NOMO-1 treated with dmso at 0.1 percent for 144 hours (cell line): Measurements from ENCODE around the gene MRPL48.
"Not testable (repeated sequence)": the region's sequence is repeated elsewhere in the genome, so short reads cannot be mapped to it uniquely, and the experiment has no call there.

Experiments
- DNase-seq: peaks from one replicate; lab custom pipeline; 2025; ENCODE audit not compliant: unreplicated experiment; lab: John Stamatoyannopoulos, UW

The MRPL48 gene

DNA sequence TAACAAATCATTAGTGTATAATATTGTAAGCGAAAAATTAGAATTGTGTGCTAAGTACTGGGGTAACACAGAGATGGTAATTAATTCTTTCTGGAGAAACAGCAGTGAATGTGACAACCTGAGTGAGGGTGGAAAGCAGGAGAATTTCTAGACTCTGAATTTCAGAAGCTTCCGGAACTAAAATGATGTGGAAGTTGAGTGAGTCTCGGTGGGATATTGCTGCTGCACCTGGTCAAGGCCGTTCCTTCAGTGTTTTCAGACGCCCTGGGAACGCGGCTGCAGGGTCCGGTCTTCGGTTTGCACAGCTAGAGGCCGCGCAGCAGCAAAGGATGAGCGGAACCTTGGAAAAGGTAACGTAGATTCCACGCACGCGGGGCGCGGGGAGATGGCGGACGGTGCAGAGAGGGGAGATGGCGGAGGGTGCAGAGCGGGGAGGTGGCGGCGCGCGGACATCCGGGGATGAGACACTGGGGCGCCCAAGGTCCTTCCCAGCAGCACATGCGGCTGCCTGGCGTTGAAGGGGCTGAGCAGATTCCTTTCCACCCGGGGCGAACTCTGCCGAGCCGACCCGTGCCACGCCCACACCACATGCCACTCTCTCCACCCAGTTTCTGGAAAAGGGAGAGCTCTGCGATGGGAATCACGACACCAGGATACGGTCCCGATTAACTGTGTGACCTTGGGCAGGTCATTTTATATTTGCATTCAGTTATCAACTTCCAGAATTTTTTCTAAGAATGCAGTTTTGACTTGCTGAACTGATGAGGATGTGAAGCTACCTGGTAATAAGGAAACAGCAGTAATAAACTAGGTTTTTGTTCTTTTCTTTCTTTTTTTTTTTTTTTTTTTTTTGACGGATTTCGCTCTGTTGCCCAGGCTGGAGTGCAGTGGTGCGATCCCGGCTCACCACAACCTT is at the start of gene MRPL48:
Gene MRPL48, plus strand, starts transcription at position 232 of the 916 bp plus-strand sequence. Its CDS starts 98 bp downstream, at position 330.
- DNase-seq: peak; percentile 94

DNA sequence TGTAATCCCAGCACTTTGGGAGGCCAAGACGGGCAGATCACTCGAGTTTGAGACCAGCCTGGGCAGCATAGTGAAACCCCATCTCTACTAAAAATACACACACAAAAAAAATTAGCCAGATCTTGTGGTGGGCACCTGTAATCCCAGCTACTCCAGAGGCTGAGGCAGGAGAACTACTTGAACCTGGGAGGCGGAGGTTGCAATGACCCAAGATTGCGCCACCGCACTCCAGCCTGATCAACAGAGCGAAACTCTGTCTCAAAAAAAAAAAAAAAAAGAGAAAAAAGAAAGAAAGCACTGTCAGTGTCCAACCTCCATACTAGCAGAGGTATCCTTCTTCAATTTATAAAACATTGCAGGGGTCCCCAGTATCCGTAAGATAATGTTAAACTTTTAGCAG is 44.6 kb upstream of the MRPL48 start:
- DNase-seq: no peak

GRCh38 chr11:73746701-73747100 is 41.0 kb upstream of the MRPL48 start:
- no peak for DNase-seq

DNA sequence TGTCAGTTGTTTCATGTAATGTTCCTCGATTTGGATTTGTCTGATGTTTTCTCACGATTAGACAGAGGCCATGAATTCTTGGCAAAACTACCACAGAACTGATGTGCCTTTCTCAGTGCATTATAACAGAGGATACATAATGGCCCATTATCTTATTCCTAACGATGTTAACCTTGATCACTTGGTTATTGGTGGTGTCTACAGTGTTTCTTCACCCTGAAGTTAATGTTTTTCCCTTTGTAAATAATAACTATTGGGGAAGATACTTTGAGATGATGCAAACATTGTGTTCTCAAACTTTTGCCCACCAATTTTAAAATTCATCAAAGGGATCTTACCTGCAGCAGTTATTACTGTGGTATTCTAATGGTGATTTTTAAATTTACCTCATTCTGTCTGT is 39.9 kb upstream of the MRPL48 start:
- no peak for DNase-seq

GRCh38 chr11:73748300-73748699 is 39.4 kb upstream of the MRPL48 start:
- DNase-seq: no peak

DNA sequence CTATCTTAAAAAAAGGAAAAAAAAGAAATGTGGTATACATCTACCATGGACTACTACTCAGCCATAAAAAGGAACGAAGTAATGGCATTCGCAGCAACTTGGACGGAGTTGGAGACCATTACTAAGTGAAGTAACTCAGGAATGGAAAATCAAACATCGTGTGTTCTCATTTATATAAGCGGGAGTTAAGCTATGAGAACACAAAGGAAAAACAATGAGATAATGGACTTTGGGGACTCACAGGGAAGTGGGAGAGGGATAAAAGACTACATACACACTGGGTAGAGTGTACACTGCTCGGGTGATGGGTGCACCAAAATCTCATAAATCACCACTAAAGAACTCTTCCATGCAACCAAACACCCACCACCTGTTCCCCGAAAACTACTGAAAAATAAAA is 38.6 kb upstream of the MRPL48 start:
- DNase-seq: no peak

- DNase-seq: no peak
These were observed 37.4 kb upstream of the MRPL48 start for GRCh38 chr11:73750228-73750627.

DNA sequence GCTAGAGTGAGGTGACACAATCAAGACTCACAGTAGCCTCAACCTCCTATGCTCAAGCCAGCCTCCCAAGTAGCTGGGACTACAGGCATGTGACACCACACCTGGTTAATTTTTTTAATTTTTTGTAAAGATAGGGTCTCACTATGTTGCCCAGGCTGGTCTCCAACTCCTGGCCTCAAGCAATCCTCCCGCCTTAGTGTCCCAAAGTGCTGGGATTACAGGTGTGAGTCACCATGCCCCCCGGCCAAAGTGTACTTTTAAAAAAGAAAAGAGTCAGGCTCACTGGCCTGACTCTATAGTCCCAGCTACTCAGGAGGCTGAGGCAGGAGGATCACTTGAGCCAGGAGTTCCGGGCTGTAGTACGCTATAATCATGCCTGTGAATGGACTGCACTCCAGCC is 36.8 kb upstream of the MRPL48 start:
- DNase-seq: not testable (repeated sequence)

- no peak for DNase-seq
These were observed 35.3 kb upstream of the MRPL48 start for GRCh38 chr11:73752216-73752867.

DNA sequence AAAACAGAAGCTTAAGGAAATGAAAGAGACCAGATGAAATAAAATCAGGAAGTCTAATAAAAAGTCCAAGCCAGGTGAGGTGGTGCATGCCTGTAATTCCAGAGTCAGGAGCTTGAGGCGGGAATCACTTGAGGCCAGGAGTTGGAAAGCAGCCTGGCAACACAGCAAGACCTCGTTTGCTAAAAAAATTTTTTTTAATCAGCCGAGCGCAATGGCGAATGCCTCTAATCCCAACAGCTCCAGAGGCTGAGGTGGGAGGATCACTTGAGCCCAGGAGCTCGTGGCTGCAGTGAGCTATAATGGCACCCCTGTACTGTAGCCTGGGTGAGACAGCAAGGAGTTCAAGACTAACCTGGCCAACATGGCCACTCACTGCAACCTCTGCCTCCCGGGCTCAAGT is 34.8 kb upstream of the MRPL48 start:
- DNase-seq: no peak

DNA sequence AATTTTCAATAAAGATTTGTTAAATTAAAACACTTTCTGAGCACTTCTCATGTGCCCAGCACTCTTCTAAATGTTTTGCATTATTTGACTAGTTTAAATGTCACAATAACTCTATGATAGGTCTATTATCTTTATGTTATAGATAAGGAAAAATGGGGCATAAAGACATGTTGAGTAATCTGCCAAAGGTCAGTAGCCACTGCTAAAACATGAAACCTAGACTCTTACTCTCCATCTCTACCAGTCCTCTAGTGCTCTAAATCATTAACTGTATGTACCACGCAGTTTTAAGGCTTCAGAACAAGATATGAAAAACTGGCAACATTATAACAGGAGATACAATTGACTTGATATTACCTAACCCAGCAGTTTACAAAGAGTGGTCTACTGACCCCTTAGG is 33.7 kb upstream of the MRPL48 start:
- no peak for DNase-seq

GRCh38 chr11:73755670-73756069 is 32.0 kb upstream of the MRPL48 start:
- DNase-seq: no peak

DNA sequence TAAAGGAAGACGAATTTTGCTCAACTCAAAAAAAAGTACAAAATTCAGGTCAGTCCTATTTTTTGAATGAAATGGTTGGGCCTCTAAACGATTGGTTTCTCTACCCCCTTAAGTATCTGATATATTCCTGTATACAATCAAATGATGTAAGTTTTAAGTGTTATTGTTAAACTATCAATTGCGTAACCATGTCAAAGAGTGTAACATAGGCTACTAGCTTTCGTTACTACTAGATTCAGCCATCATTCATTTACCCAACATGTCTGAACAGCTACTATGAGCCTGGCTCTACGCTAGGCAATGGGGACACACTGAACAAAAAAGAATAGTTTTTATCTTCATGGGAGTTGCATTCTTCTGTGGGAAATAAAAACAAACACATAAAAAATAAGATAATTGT is 30.1 kb upstream of the MRPL48 start:
- DNase-seq: no peak

DNA sequence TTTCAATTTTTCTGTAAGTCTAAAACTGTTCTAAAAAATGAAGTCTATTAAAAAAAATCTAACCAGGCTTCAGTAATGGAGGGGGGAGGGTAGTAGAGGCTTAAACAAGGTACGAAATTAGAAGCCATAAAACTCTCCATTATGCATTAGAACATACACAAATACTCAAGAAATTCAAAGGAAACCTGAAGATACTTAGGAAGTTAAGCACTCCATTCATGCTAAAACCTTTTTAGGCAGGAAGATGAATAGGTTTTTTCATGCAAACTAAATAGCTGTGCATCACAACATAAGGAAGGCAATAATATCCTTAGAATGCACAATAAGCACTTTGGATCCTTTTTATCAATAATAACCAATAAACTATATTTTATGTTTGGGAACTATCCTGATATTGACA is 29.2 kb upstream of the MRPL48 start:
- no peak for DNase-seq

GRCh38 chr11:73759610-73760134 is 28.0 kb upstream of the MRPL48 start:
- no peak for DNase-seq

DNA sequence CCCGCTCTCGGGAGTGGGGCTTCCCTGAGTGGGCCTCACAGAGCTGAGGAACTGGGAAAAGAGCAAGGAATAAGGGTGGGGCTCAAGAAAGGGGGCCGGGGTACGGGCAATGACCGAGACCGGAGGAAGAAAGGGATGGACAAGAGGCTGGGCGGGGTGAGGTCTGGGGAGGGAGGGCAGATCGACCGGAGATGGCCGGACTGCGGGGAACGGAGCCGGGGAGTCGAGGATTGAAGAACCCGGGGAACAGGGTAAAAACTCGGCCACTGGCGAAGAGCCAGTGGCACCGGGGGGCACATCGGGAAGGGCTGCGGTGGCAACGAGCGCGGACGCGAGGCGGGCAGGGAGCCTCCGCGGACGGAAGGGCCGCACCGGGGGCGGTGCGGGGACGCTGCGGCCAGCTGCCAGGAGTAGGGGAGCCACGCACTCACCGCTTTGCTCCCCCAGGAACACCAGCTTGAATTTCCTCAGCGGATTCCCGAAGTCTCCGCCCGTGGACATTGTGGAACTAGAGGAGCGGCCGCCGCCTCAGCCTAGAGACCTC is 27.5 kb upstream of the MRPL48 start:
- no peak for DNase-seq

DNA sequence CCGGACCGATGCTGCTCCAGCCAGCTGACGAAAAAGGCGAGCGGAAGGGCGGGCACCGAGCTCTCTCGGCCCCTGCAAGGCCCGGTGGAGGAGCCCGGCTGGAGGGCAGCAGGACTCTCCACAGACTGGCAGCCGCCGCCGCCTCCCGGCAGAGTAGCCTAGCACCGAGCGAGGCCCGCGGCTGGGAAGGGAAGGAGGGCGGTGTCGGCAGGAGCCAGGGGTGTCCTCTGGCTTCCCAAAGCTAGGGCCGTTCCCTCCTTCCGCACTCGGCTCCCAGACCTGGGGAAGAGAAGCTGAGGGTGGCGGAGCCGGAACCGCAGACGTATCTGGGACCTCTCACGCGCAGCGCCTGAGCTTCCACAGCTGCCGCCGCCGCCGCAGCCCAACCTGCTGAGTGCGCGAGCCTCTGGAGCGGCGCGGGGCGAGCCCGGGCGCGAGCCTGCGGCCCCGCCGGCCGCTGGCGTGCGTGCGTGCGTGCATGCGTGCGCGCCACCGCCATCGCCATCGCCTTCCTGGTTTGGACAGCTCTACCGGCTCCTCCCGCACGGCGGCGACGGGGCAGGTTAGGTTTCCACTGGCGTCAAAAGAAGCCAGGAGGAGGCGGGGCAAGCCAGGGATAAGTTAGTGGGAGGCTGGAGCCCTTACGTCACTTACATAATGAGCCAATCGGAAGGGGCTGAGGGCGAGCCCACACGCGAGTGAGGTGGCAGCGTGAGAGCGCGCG is 26.8 kb upstream of the MRPL48 start, which contains the start of gene RAB6A:
Gene RAB6A, minus strand, starts transcription at position 396 of the 724 bp plus-strand sequence. CDS start 439 bp downstream, outside the sequence.
- DNase-seq: peak; percentile 98

- DNase-seq: no peak
These were observed 26.2 kb upstream of the MRPL48 start for GRCh38 chr11:73761403-73761945.

DNA sequence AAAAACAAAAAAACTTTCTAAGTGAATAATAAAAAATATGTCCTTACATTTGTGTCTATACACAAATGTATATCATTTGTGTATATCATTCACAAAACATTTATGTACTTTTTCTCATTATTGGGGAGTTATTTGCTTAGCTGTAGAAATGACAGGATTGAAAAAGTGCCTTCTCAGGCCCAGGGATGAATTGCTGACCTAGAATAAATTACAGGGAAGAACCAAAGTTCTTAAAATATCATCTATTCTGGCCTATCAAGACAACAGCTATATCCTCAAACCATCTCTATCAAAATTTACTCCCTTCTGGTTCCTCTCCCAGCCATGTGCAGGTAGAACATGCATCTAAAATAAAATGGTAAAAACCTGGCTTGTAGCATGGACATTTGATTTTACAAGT is 24.9 kb upstream of the MRPL48 start:
- no peak for DNase-seq

DNA sequence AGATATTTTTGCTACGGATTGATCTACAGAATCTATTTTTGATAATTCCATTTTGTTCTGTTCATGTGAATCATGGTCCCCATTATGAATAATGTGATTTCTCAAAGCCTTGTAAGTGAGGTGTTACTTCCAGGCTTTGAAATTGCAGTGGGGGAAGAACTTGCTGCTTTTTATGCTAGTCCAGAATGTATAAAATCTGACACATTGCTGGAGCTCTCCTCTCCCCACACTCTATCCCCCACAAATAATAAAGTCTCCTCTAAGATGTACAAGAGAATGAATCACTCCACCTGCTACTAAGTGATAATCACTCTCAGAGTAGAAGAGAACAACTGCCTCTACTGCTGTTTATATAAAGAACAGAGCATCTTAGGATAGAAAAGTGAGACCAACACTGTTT is 20.9 kb upstream of the MRPL48 start:
- DNase-seq: no peak

GRCh38 chr11:73770811-73771210 is 16.9 kb upstream of the MRPL48 start:
- not testable (repeated sequence) for DNase-seq
